Panc1 (cell line): ENCODE results near the gene RHPN2. TPM values are rescaled to one million over a fixed set of nuclear protein-coding genes. Genes with fewer than 3 reads are reported as not detected.
"Not testable (repeated sequence)": the region's sequence is repeated elsewhere in the genome, so short reads cannot be mapped to it uniquely, and the experiment has no call there.

ENCODE experiments used
- ATAC-seq: fragments of 200-7000 bp; cut with Tn5 transposase; 2 replicates; pipeline ENCODE4 v1.9.1; 2020; ENCODE audit warnings: mild to moderate bottlenecking, moderate library complexity
- BruUV-seq: library from RNA; stranded (reverse); fragments of 400-500 nt; replicated peaks from 2 replicates; lab custom pipeline; 2021; lab: Mats Ljungman, UMichigan
- CTCF ChIA-PET: fragments of 300-600 bp; sonication (Branson Sonifier 250); formaldehyde crosslinking; loops from one replicate; lab custom pipeline; 2022; ENCODE audit warnings: antibody characterized with exemption; lab: Charles Lee
- POLR2A ChIA-PET: fragments of 300-600 bp; sonication (Branson Sonifier 250); formaldehyde crosslinking; loops from one replicate; lab custom pipeline; 2022; ENCODE audit warnings: antibody characterized with exemption; lab: Charles Lee
- DNase-seq: peaks from one replicate; pipeline ENCODE4 v3.0.0-alpha.2; 2010; ENCODE audit warnings: low read depth, low spot score
- H3K27ac ChIP-seq: 2 replicates; pipeline ENCODE4 v1.5.1; 2011; ENCODE audit warnings: mild to moderate bottlenecking, low read length, inconsistent platforms
- H3K27me3 ChIP-seq: fragments of 200-500 bp; sonication (Bioruptor generic); 2 replicates; pipeline ENCODE4 v1.6.0; 2014; ENCODE audit warnings: low read length, inconsistent platforms; ENCODE audit not compliant: control insufficient read depth, insufficient read depth
- H3K36me3 ChIP-seq: fragments of 200-500 bp; sonication (Bioruptor generic); 2 replicates; pipeline ENCODE4 v1.5.1; 2014; ENCODE audit warnings: inconsistent platforms, mild to moderate bottlenecking, low read length, moderate library complexity; ENCODE audit not compliant: control insufficient read depth, insufficient read depth
- H3K4me1 ChIP-seq: 2 replicates; pipeline ENCODE4 v1.5.1; 2011; ENCODE audit warnings: inconsistent platforms, mild to moderate bottlenecking, low read length, moderate library complexity; ENCODE audit not compliant: control insufficient read depth, insufficient read depth
- H3K4me3 ChIP-seq, 2 experiments: 2 replicates each; pipeline ENCODE4 v1.5.1; 2011 to 2012; ENCODE audit warnings: low read depth in 2 of 2, low read length in 2 of 2, mild to moderate bottlenecking in 2 of 2, inconsistent platforms in 1 of 2, moderate library complexity in 1 of 2
- H3K9me3 ChIP-seq: fragments of 200-500 bp; sonication (Bioruptor generic); 2 replicates; pipeline ENCODE4 v1.5.1; 2014; ENCODE audit warnings: low read depth, mild to moderate bottlenecking, inconsistent platforms, low read length, moderate library complexity; ENCODE audit not compliant: control insufficient read depth, insufficient read depth
- CTCF ChIP-seq: fragments of 450-650 bp; IDR thresholded peaks from 2 replicates; pipeline ENCODE4 v1.5.1; 2017; ENCODE audit warnings: mild to moderate bottlenecking
- POLR2AphosphoS5 ChIP-seq: IDR thresholded peaks from 2 replicates; pipeline ENCODE4 v1.6.1; 2012; ENCODE audit warnings: mild to moderate bottlenecking, low read depth, low read length, moderate library complexity
- SIN3A ChIP-seq: IDR thresholded peaks from 2 replicates; pipeline ENCODE4 v1.6.1; 2012; ENCODE audit warnings: low read depth, mild to moderate bottlenecking, low read length, moderate library complexity, borderline replicate concordance; ENCODE audit not compliant: insufficient read depth
- in situ Hi-C: cut with HindIII; loops from 2 replicates; pipeline ENCODE4 v1.10.0; 2016; ENCODE audit warnings: low sequenced_read_pairs, low pct_unique_long_range_greater_than_20kb
- intact Hi-C: fragments of 100-400 bp; cut with micrococcal nuclease; formaldehyde crosslinking; loops from one replicate; pipeline ENCODE4 v1.10.0; 2022; ENCODE audit not compliant: unreplicated experiment
- total RNA-seq: library from RNA; stranded (reverse); gene quantifications from one replicate; pipeline ENCODE4 v1.2.1, GENCODE V29; 2021; ENCODE audit not compliant: unreplicated experiment

RHPN2 gene
- total RNA-seq, 1 experiment from 2014 or later, result 227 TPM

- H3K27ac ChIP-seq, CTCF ChIA-PET, ATAC-seq, H3K27me3 ChIP-seq, H3K4me1 ChIP-seq, H3K9me3 ChIP-seq, BruUV-seq, H3K4me3 ChIP-seq, in situ Hi-C loops, DNase-seq: not testable (repeated sequence)
- POLR2A ChIA-PET, result interaction anchor here (0.7 kb wide), 1 partner anchor 134 kb away, joined by 8 read pairs; no protein-coding TSS in a partner anchor
- intact Hi-C loops, result loop anchor here (5.0 kb wide), 1 partner anchor 139 kb away; no protein-coding TSS in a partner anchor
- peaks cover 11% of the 10 kb centered on the region; the same call in 1 of the 2 replicates for H3K36me3 ChIP-seq
Observed at GRCh38 chr19:32977813-32978212, 86.9 kb downstream of the RHPN2 start.

GRCh38 chr19:32977280-32977679, 87.4 kb downstream of the RHPN2 start:
- CTCF ChIA-PET, result no interaction called here
- no peak for TF ChIP-seq SIN3A
- TF ChIP-seq POLR2AphosphoS5, result peak; percentile 30; the same call in 1 of the 2 replicates
- in situ Hi-C loops (no loop called here), intact Hi-C loops (loop anchor here (5.0 kb wide), 1 partner anchor 140 kb away; no protein-coding TSS in a partner anchor)
- no peak for ATAC-seq
- Histone ChIP-seq H3K27ac (peak overlapping the region; percentile 6; the same call in 1 of the 2 replicates), H3K4me1 (0 out of 2 replicates have a peak, but pooled peaks cover 6% of the 10 kb centered on the region), H3K36me3 (peaks cover 11% of the 10 kb centered on the region; the same call in 1 of the 2 replicates), H3K4me3 (no peak overlapping the region), H3K9me3 (no peaks in the 10 kb centered on the region), H3K27me3 (no peaks in the 10 kb centered on the region)
- POLR2A ChIA-PET, result interaction anchor here (0.7 kb wide), 1 partner anchor 135 kb away, joined by 8 read pairs; no protein-coding TSS in a partner anchor
- DNase-seq, result no peak
- no TSS peak for BruUV-seq

- Histone ChIP-seq H3K27me3 (no peaks in the 10 kb centered on the region), H3K4me1 (0 out of 2 replicates have a peak, but pooled peaks cover 6% of the 10 kb centered on the region), H3K36me3 (peaks cover 11% of the 10 kb centered on the region; the same call in 1 of the 2 replicates), H3K9me3 (no peaks in the 10 kb centered on the region), H3K4me3 (no peak overlapping the region), H3K27ac (no peak overlapping the region)
- POLR2A ChIA-PET, result no interaction called here
- in situ Hi-C loops, result no loop called here
- ATAC-seq (no peak), DNase-seq (peak; percentile 48)
- BruUV-seq, result TSS peak; percentile 29
- TF ChIP-seq SIN3A (no peak), CTCF (peak; percentile 95)
- CTCF ChIA-PET, result interaction anchor here (0.6 kb wide), 1 partner anchor 59 kb away, joined by 3 read pairs; no protein-coding TSS in a partner anchor
- intact Hi-C loops, result loop anchor here (5.0 kb wide), 1 partner anchor 141 kb away; no protein-coding TSS in a partner anchor
Observed at GRCh38 chr19:32976223-32976805, 88.4 kb downstream of the RHPN2 start.
